Measurements from ENCODE around the gene SORCS2. TPM values are rescaled to one million over a fixed set of nuclear protein-coding genes. Genes with fewer than 3 reads are reported as not detected.

The SORCS2 gene
- total RNA-seq, 1 experiment from 2014 or later: not detected

DNA sequence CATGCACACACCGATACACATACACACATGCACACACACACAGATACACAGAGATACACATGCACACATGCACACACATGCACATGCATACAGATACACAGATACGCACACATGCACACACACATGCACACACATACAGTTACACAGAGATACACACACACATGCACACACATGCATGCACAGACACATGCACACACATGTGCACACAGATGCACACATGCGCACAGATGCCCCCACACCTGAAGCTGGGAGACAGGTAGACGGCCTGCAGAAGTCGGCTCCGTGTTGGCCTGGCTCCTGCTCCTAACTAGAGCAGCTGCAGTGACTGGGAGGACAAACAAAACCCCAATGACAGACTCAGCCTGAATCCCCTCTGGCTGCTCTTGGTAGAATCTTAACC is 195.6 kb downstream of the SORCS2 start:
- no peak for DNase-seq (ENCODE audit: unreplicated experiment)
- H3K9me3 Mint-ChIP-seq (ENCODE audit: unreplicated experiment): no peaks in the 10 kb centered on the region
- peaks cover 20% of the 10 kb centered on the region for H3K27me3 Mint-ChIP-seq (ENCODE audit: insufficient read depth, unreplicated experiment)
- ChIA-PET CTCF (interaction anchor here (0.6 kb wide), 1 partner anchor 59 kb away, joined by 3 read pairs; no protein-coding TSS in a partner anchor), POLR2A (no interaction called here)
- no peak overlapping the region for H3K27ac Mint-ChIP-seq (ENCODE audit: low read depth, unreplicated experiment)
- H3K36me3 Mint-ChIP-seq (ENCODE audit: insufficient read depth, unreplicated experiment): no peaks in the 10 kb centered on the region
- TF ChIP-seq, protein P1, sequence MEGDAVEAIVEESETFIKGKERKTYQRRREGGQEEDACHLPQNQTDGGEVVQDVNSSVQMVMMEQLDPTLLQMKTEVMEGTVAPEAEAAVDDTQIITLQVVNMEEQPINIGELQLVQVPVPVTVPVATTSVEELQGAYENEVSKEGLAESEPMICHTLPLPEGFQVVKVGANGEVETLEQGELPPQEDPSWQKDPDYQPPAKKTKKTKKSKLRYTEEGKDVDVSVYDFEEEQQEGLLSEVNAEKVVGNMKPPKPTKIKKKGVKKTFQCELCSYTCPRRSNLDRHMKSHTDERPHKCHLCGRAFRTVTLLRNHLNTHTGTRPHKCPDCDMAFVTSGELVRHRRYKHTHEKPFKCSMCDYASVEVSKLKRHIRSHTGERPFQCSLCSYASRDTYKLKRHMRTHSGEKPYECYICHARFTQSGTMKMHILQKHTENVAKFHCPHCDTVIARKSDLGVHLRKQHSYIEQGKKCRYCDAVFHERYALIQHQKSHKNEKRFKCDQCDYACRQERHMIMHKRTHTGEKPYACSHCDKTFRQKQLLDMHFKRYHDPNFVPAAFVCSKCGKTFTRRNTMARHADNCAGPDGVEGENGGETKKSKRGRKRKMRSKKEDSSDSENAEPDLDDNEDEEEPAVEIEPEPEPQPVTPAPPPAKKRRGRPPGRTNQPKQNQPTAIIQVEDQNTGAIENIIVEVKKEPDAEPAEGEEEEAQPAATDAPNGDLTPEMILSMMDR (IDR thresholded peaks at IDR 0.05; ENCODE audit: unreplicated experiment): no peak
- intact Hi-C loops (cut with micrococcal nuclease): no loop called here
- H3K4me3 Mint-ChIP-seq (ENCODE audit: unreplicated experiment): no peak overlapping the region
- no TSS peak for BruUV-seq (replicated peaks)
- no peaks in the 10 kb centered on the region for H3K4me1 Mint-ChIP-seq (ENCODE audit: insufficient read depth, unreplicated experiment)

DNA sequence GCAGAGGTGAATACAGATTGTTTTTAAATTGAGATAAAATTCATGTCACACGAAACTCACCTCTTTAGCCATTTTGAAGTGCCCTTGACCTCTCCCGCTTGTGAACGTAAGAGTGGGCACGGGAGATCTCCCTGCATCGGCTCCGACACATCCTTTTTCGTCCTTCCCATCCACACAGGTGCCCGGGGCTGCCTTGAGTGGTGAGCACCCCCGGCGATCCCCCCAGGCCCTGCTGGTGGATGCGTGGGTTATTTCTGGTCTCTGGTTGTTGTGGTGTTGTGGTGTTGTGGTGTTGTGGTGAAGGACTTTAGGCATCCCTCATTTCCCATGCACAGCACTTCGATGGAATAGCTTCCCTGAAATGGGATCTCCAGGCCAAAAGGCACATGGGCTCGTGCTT is 196.3 kb downstream of the SORCS2 start:
- DNase-seq (ENCODE audit: unreplicated experiment): no peak
- ChIA-PET POLR2A (no interaction called here), CTCF (interaction anchor here (0.6 kb wide), 1 partner anchor 59 kb away, joined by 3 read pairs; no protein-coding TSS in a partner anchor)
- intact Hi-C loops (cut with micrococcal nuclease): no loop called here
- Mint-ChIP-seq H3K4me3 (ENCODE audit: unreplicated experiment) (no peak overlapping the region), H3K27ac (ENCODE audit: low read depth, unreplicated experiment) (no peak overlapping the region), H3K36me3 (ENCODE audit: insufficient read depth, unreplicated experiment) (no peaks in the 10 kb centered on the region), H3K27me3 (ENCODE audit: insufficient read depth, unreplicated experiment) (peaks cover 20% of the 10 kb centered on the region), H3K4me1 (ENCODE audit: insufficient read depth, unreplicated experiment) (no peaks in the 10 kb centered on the region), H3K9me3 (ENCODE audit: unreplicated experiment) (no peaks in the 10 kb centered on the region)
- no TSS peak for BruUV-seq (replicated peaks)
- TF ChIP-seq, protein P1 (IDR thresholded peaks at IDR 0.05; ENCODE audit: unreplicated experiment): no peak

DNA sequence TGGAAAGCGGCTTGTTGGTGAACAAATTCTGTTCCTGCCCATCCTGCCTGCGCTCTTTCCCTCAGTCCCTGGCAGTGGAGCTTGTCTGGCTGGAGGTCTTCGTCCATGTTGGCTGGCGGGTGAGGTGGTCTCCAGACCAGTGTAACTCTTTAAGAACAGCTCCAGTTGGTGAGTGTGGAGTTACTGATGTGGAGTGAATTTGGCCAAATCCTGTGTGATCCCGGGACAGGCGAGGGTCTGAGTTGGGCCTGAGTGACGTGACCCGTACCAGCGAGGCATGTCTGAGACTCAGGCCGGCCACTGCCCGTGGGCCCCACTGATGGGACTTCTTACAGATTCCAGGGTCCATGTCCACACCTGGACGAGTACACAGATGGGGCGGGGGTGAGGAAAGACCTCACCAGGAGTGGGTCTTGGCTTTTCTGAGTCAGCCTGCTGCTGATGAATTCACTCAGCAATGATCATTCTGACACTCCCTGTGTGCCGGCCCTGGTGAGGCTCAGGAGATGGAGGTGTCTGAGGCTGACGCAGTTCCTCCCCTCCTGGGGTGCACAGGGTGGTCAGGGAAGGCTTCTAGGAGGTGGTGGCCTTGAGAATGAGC is 196.9 kb downstream of the SORCS2 start:
- no peak for DNase-seq (ENCODE audit: unreplicated experiment)
- Mint-ChIP-seq H3K27me3 (ENCODE audit: insufficient read depth, unreplicated experiment) (peaks cover 20% of the 10 kb centered on the region), H3K4me1 (ENCODE audit: insufficient read depth, unreplicated experiment) (no peaks in the 10 kb centered on the region), H3K27ac (ENCODE audit: low read depth, unreplicated experiment) (no peak overlapping the region), H3K9me3 (ENCODE audit: unreplicated experiment) (no peaks in the 10 kb centered on the region), H3K4me3 (ENCODE audit: unreplicated experiment) (no peak overlapping the region), H3K36me3 (ENCODE audit: insufficient read depth, unreplicated experiment) (no peaks in the 10 kb centered on the region)
- intact Hi-C loops (cut with micrococcal nuclease): no loop called here
- TF ChIP-seq, protein P1 (IDR thresholded peaks at IDR 0.05; ENCODE audit: unreplicated experiment): no peak
- POLR2A ChIA-PET: no interaction called here
- CTCF ChIA-PET: no interaction called here
- no TSS peak for BruUV-seq (replicated peaks)

DNA sequence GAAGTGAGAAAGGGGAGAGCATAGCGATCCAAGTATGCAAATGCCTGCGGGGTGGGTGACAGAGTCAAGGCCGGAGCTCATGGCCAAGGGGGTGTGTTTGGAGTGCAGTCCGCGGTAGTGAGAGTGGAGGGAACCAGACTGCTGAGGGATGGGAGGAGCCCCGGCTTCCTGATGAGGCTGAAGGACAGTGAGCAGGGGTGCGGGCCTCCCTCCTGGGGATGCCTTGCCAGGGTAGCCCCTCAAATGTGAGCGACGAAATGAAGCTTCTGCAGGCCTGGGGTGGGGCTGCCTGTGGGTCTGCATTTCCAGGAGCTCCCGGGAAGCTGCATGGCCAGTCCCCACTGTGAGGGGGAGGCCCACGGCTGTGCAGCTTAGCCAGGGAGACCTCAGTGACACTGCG is 197.4 kb downstream of the SORCS2 start:
- Mint-ChIP-seq H3K27me3 (ENCODE audit: insufficient read depth, unreplicated experiment) (peaks cover 20% of the 10 kb centered on the region), H3K4me1 (ENCODE audit: insufficient read depth, unreplicated experiment) (no peaks in the 10 kb centered on the region), H3K4me3 (ENCODE audit: unreplicated experiment) (no peak overlapping the region), H3K27ac (ENCODE audit: low read depth, unreplicated experiment) (no peak overlapping the region), H3K9me3 (ENCODE audit: unreplicated experiment) (no peaks in the 10 kb centered on the region), H3K36me3 (ENCODE audit: insufficient read depth, unreplicated experiment) (no peaks in the 10 kb centered on the region)
- CTCF ChIA-PET: interaction anchor here (0.6 kb wide), 1 partner anchor 290 kb away, joined by 4 read pairs; no protein-coding TSS in a partner anchor
- DNase-seq (ENCODE audit: unreplicated experiment): no peak
- no TSS peak for BruUV-seq (replicated peaks)
- intact Hi-C loops (cut with micrococcal nuclease): no loop called here
- POLR2A ChIA-PET: no interaction called here
- TF ChIP-seq, protein P1 (IDR thresholded peaks at IDR 0.05; ENCODE audit: unreplicated experiment): no peak

Measured in MCF 10A (cell line).